Type B pancreatic cell (in vitro differentiated cells): ENCODE data around the gene BEAN1. TPM values are rescaled to one million over a fixed set of nuclear protein-coding genes. Genes with fewer than 3 reads are reported as not detected.

Experiments
- DNase-seq: peaks from one replicate; pipeline ENCODE4 v3.0.0; 2021; ENCODE audit warnings: mixed read lengths; ENCODE audit not compliant: unreplicated experiment; ENCODE audit errors: extremely low spot score
- H3K27ac Mint-ChIP-seq: 2 replicates; pipeline ENCODE4 v1.8.0; 2021; ENCODE audit warnings: mild to moderate bottlenecking, mixed read lengths
- H3K27me3 Mint-ChIP-seq: 2 replicates; pipeline ENCODE4 v1.8.0; 2021; ENCODE audit warnings: mixed read lengths
- H3K36me3 Mint-ChIP-seq: 2 replicates; pipeline ENCODE4 v1.8.0; 2021; ENCODE audit warnings: mixed read lengths
- H3K4me1 Mint-ChIP-seq: one replicate; pipeline ENCODE4 v1.8.0; 2021; ENCODE audit warnings: mixed read lengths; ENCODE audit not compliant: unreplicated experiment
- H3K4me3 Mint-ChIP-seq: 2 replicates; pipeline ENCODE4 v1.8.0; 2021; ENCODE audit warnings: mild to moderate bottlenecking, mixed read lengths
- H3K9me3 Mint-ChIP-seq: 2 replicates; pipeline ENCODE4 v1.8.0; 2021; ENCODE audit warnings: mixed read lengths
- total RNA-seq: library from RNA; stranded (reverse); gene quantifications from 2 replicates; pipeline ENCODE4 v1.2.1, GENCODE V29; 2021; ENCODE audit warnings: low replicate concordance
- TF ChIP-seq, protein P1 (sequence below): fragments of 200-600 bp; sonication (generic); conservative IDR thresholded peaks from 2 replicates; pipeline ENCODE4 v1.5.0; 2021; ENCODE audit warnings: antibody characterized with exemption, mild to moderate bottlenecking

The BEAN1 gene
- total RNA-seq, 1 donor from 2014 or later = 1.1 TPM

GRCh38 chr16:66507731-66508239 lies 80.7 kb downstream of the BEAN1 start:
- peaks cover 9% of the 10 kb centered on the region for H3K36me3 Mint-ChIP-seq
- H3K4me3 Mint-ChIP-seq = no peak overlapping the region
- H3K4me1 Mint-ChIP-seq = peaks cover 15% of the 10 kb centered on the region

GRCh38 chr16:66508248-66508913 lies 81.3 kb downstream of the BEAN1 start:
- Mint-ChIP-seq H3K27ac (peak overlapping the region; percentile 91), H3K36me3 (peaks cover 9% of the 10 kb centered on the region), H3K4me3 (peak overlapping the region; percentile 20), H3K4me1 (peaks cover 15% of the 10 kb centered on the region), H3K9me3 (no peaks in the 10 kb centered on the region), H3K27me3 (no peaks in the 10 kb centered on the region)
- TF ChIP-seq, protein P1, sequence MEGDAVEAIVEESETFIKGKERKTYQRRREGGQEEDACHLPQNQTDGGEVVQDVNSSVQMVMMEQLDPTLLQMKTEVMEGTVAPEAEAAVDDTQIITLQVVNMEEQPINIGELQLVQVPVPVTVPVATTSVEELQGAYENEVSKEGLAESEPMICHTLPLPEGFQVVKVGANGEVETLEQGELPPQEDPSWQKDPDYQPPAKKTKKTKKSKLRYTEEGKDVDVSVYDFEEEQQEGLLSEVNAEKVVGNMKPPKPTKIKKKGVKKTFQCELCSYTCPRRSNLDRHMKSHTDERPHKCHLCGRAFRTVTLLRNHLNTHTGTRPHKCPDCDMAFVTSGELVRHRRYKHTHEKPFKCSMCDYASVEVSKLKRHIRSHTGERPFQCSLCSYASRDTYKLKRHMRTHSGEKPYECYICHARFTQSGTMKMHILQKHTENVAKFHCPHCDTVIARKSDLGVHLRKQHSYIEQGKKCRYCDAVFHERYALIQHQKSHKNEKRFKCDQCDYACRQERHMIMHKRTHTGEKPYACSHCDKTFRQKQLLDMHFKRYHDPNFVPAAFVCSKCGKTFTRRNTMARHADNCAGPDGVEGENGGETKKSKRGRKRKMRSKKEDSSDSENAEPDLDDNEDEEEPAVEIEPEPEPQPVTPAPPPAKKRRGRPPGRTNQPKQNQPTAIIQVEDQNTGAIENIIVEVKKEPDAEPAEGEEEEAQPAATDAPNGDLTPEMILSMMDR = no peak
- DNase-seq = no peak

More at GRCh38 chr16:66507731-66508239, 80.7 kb downstream of the BEAN1 start:
- Mint-ChIP-seq H3K27me3 (no peaks in the 10 kb centered on the region), H3K27ac (peak overlapping the region; percentile 91), H3K9me3 (no peaks in the 10 kb centered on the region)
- TF ChIP-seq, protein P1 = no peak
- DNase-seq = no peak

DNA sequence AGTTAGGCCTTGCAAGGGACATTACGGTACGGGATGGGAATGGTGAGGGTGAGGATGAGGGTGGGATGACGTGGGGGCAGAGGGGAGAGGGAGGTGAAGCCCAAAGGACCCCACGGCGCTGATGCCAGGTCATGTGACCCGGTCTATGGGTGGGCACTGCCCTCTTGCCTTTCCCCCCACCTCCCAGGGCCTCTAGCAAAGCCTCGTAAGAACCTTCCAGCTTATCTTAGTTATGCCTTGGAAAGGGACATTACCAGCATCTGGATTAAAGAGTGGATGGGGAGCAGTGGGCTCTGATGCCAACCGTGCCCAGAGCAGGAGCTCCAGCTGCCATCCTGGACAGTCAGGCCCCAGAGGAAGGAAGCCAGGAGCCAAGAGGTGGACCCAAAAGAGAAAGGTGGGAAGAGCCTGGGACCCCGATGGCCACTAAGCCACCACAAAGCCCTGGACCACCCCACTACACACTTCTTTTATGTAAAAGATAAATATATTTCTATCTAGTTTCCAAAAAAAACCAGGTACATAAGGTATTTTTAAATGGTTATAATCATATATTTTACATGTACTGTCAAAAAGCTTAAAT lies 81.9 kb downstream of the BEAN1 start:
- TF ChIP-seq, protein P1 = no peak
- DNase-seq = no peak
- Mint-ChIP-seq H3K9me3 (no peaks in the 10 kb centered on the region), H3K4me3 (no peak overlapping the region), H3K36me3 (peaks cover 9% of the 10 kb centered on the region), H3K4me1 (peaks cover 14% of the 10 kb centered on the region), H3K27me3 (no peaks in the 10 kb centered on the region), H3K27ac (peak overlapping the region; percentile 91)

DNA sequence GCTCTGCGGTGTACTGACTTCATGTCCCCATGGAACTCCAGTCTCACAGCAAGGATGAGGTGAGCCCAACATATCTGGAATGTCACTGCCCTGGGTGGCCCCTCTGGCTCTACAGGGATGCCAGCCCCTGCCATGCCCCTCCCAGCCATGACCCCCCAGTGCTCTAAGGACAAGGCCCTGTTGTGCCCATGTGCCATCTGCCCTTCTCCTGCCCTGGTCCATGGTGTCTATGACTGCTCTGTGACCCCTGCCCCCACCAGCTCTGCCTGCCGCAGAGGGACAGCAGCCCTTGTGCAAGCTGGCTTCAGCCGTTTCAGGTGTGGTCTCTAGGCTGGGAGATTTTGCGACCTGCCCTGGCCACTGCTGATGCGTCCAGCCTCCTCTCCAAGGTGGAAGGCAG lies 82.5 kb downstream of the BEAN1 start:
- DNase-seq = no peak
- TF ChIP-seq, protein P1 = no peak

GRCh38 chr16:66510298-66510697 lies 83.2 kb downstream of the BEAN1 start:
- no peaks in the 10 kb centered on the region for H3K27me3 Mint-ChIP-seq
- H3K4me1 Mint-ChIP-seq = peaks cover 14% of the 10 kb centered on the region
- H3K4me3 Mint-ChIP-seq = no peak overlapping the region
- H3K9me3 Mint-ChIP-seq = no peaks in the 10 kb centered on the region
- DNase-seq = no peak
- peaks cover 16% of the 10 kb centered on the region for H3K36me3 Mint-ChIP-seq
- TF ChIP-seq, protein P1 = no peak
- H3K27ac Mint-ChIP-seq = peak overlapping the region; percentile 56

More for the DNA sequence above, 82.5 kb downstream of the BEAN1 start:
- no peaks in the 10 kb centered on the region for H3K9me3 Mint-ChIP-seq
- H3K36me3 Mint-ChIP-seq = peaks cover 10% of the 10 kb centered on the region
- H3K4me3 Mint-ChIP-seq = no peak overlapping the region
- no peaks in the 10 kb centered on the region for H3K27me3 Mint-ChIP-seq
- no peak overlapping the region for H3K27ac Mint-ChIP-seq
- H3K4me1 Mint-ChIP-seq = peaks cover 14% of the 10 kb centered on the region
